Measurements from ENCODE around the gene ATP8B1.

- TF ChIP-seq, protein P1, sequence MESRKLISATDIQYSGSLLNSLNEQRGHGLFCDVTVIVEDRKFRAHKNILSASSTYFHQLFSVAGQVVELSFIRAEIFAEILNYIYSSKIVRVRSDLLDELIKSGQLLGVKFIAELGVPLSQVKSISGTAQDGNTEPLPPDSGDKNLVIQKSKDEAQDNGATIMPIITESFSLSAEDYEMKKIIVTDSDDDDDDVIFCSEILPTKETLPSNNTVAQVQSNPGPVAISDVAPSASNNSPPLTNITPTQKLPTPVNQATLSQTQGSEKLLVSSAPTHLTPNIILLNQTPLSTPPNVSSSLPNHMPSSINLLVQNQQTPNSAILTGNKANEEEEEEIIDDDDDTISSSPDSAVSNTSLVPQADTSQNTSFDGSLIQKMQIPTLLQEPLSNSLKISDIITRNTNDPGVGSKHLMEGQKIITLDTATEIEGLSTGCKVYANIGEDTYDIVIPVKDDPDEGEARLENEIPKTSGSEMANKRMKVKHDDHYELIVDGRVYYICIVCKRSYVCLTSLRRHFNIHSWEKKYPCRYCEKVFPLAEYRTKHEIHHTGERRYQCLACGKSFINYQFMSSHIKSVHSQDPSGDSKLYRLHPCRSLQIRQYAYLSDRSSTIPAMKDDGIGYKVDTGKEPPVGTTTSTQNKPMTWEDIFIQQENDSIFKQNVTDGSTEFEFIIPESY (IDR thresholded peaks at IDR 0.05): no peak
- no peak for TF ChIP-seq YY1 (IDR thresholded peaks at IDR 0.05)
- TF ChIP-seq HNF4G (IDR thresholded peaks at IDR 0.05): no peak
- TF ChIP-seq CTCF (IDR thresholded peaks at IDR 0.05; ENCODE audit: low read depth, low read length, missing input control): no peak
- TF ChIP-seq REST (IDR thresholded peaks at IDR 0.05): no peak
- TF ChIP-seq TAF1 (conservative IDR thresholded peaks at IDR 0.05): no peak
- no peak for TF ChIP-seq SP1 (IDR thresholded peaks at IDR 0.05)
- TF ChIP-seq, protein P2, sequence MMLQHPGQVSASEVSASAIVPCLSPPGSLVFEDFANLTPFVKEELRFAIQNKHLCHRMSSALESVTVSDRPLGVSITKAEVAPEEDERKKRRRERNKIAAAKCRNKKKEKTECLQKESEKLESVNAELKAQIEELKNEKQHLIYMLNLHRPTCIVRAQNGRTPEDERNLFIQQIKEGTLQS (IDR thresholded peaks at IDR 0.05): no peak
Observed at GRCh38 chr18:57802213-57803102, 657 bp downstream of the ATP8B1 start.

Measured in liver (tissue), 3 donors.